WTC11 (cell line): ENCODE measurements around the gene TRABD2A. TPM values are rescaled to one million over a fixed set of nuclear protein-coding genes. Genes with fewer than 3 reads are reported as not detected.

Experiments used
- ATAC-seq: fragments of 200-7000 bp; cut with Tn5 transposase; 2 replicates; pipeline ENCODE4 v1.10.0; 2021; ENCODE audit warnings: mild to moderate bottlenecking, moderate library complexity
- CTCF ChIA-PET: fragments of 300-600 bp; sonication (Branson Sonifier 250); formaldehyde crosslinking; loops from one replicate; lab custom pipeline; 2021; ENCODE audit warnings: antibody characterized with exemption; lab: Charles Lee
- POLR2A ChIA-PET: fragments of 350-600 bp; sonication (Branson Sonifier 250); formaldehyde crosslinking; loops from one replicate; lab custom pipeline; 2021; ENCODE audit warnings: antibody characterized with exemption; lab: Charles Lee
- DNase-seq: peaks from one replicate; pipeline ENCODE4 v3.0.0; 2021; ENCODE audit warnings: low spot score
- H3K27ac Mint-ChIP-seq: 2 replicates; pipeline ENCODE4 v1.8.0; 2021; ENCODE audit warnings: mixed read lengths
- H3K27me3 Mint-ChIP-seq: 2 replicates; pipeline ENCODE4 v1.8.0; 2021; ENCODE audit warnings: low read depth, mild to moderate bottlenecking, moderate library complexity, mixed read lengths
- H3K36me3 Mint-ChIP-seq: 2 replicates; pipeline ENCODE4 v1.8.0; 2021; ENCODE audit warnings: mixed read lengths
- H3K4me1 Mint-ChIP-seq: 2 replicates; pipeline ENCODE4 v1.8.0; 2022; ENCODE audit warnings: mixed read lengths
- H3K4me3 Mint-ChIP-seq: 2 replicates; pipeline ENCODE4 v1.8.0; 2021; ENCODE audit warnings: mild to moderate bottlenecking, moderate library complexity, mixed read lengths
- H3K9me3 Mint-ChIP-seq: 2 replicates; pipeline ENCODE4 v1.8.0; 2021; ENCODE audit warnings: mixed read lengths
- CREM ChIP-seq: sonication (generic); formaldehyde crosslinking; IDR thresholded peaks from 2 replicates; pipeline ENCODE4 v1.8.1; 2022; ENCODE audit warnings: mild to moderate bottlenecking, missing genetic modification reagents, moderate library complexity
- FOXJ3 ChIP-seq: sonication (generic); formaldehyde crosslinking; IDR thresholded peaks from 2 replicates; pipeline ENCODE4 v1.9.0; 2021; ENCODE audit warnings: missing genetic modification reagents, mild to moderate bottlenecking, borderline replicate concordance
- FOXK1 ChIP-seq: sonication (generic); formaldehyde crosslinking; IDR thresholded peaks from 2 replicates; pipeline ENCODE4 v1.8.0; 2022; ENCODE audit warnings: mild to moderate bottlenecking, moderate library complexity, missing genetic modification reagents
- GABPB1 ChIP-seq: sonication (generic); formaldehyde crosslinking; IDR thresholded peaks from 2 replicates; pipeline ENCODE4 v1.8.1; 2023; ENCODE audit warnings: mild to moderate bottlenecking, missing genetic modification reagents
- HMGA2 ChIP-seq: fragments of 250-450 bp; sonication (Bioruptor Pico); IDR thresholded peaks from 2 replicates; pipeline ENCODE4 v1.4.0; 2021; ENCODE audit warnings: mild to moderate bottlenecking, moderate library complexity
- JAZF1 ChIP-seq: fragments of 250-450 bp; sonication (Bioruptor Pico); IDR thresholded peaks from 2 replicates; pipeline ENCODE4 v1.9.0; 2021; ENCODE audit warnings: moderate library complexity, mild to moderate bottlenecking, inconsistent platforms
- OVOL2 ChIP-seq: fragments of 250-450 bp; sonication (Bioruptor Pico); IDR thresholded peaks from 2 replicates; pipeline ENCODE4 v1.9.0; 2021; ENCODE audit warnings: mild to moderate bottlenecking, borderline replicate concordance
- TCF7 ChIP-seq: sonication (generic); formaldehyde crosslinking; IDR thresholded peaks from 2 replicates; pipeline ENCODE4 v1.8.0; 2022; ENCODE audit warnings: mild to moderate bottlenecking, low read depth, missing genetic modification reagents, moderate library complexity
- total RNA-seq: library from RNA; stranded (reverse); gene quantifications from 3 replicates; pipeline ENCODE4 v1.2.3, GENCODE V29; 2021
- TF ChIP-seq, protein P1 (sequence below): sonication (generic); formaldehyde crosslinking; IDR thresholded peaks from 2 replicates; pipeline ENCODE4 v1.8.1; 2022; ENCODE audit warnings: low read depth, mild to moderate bottlenecking, moderate library complexity, missing genetic modification reagents, borderline replicate concordance
- TF ChIP-seq, protein P2 (sequence below): sonication (generic); formaldehyde crosslinking; IDR thresholded peaks from 2 replicates; pipeline ENCODE4 v1.8.0; 2023; ENCODE audit warnings: missing genetic modification reagents
- TF ChIP-seq, protein P3 (sequence below): sonication (generic); formaldehyde crosslinking; IDR thresholded peaks from 2 replicates; pipeline ENCODE4 v1.8.1; 2023; ENCODE audit warnings: mild to moderate bottlenecking, moderate library complexity, missing genetic modification reagents
- TF ChIP-seq, protein P4 (sequence below): fragments of 250-450 bp; sonication (Bioruptor Pico); IDR thresholded peaks from 2 replicates; pipeline ENCODE4 v1.9.0; 2021; ENCODE audit warnings: moderate library complexity, mild to moderate bottlenecking, inconsistent platforms, borderline replicate concordance
- TF ChIP-seq, protein P5 (sequence below): fragments of 200-600 bp; IDR thresholded peaks from 2 replicates; pipeline ENCODE4 v1.8.0; 2022; ENCODE audit warnings: antibody characterized with exemption
- TF ChIP-seq, protein P6 (sequence below): sonication (generic); formaldehyde crosslinking; IDR thresholded peaks from 2 replicates; pipeline ENCODE4 v1.8.1; 2023; ENCODE audit warnings: mild to moderate bottlenecking, missing genetic modification reagents, moderate library complexity
- TF ChIP-seq, protein P7 (sequence below): sonication (generic); formaldehyde crosslinking; IDR thresholded peaks from 2 replicates; pipeline ENCODE4 v1.8.0; 2023; ENCODE audit warnings: mild to moderate bottlenecking, missing genetic modification reagents

TRABD2A gene
- total RNA-seq, 1 experiment from 2014 or later: 12.1 TPM

DNA sequence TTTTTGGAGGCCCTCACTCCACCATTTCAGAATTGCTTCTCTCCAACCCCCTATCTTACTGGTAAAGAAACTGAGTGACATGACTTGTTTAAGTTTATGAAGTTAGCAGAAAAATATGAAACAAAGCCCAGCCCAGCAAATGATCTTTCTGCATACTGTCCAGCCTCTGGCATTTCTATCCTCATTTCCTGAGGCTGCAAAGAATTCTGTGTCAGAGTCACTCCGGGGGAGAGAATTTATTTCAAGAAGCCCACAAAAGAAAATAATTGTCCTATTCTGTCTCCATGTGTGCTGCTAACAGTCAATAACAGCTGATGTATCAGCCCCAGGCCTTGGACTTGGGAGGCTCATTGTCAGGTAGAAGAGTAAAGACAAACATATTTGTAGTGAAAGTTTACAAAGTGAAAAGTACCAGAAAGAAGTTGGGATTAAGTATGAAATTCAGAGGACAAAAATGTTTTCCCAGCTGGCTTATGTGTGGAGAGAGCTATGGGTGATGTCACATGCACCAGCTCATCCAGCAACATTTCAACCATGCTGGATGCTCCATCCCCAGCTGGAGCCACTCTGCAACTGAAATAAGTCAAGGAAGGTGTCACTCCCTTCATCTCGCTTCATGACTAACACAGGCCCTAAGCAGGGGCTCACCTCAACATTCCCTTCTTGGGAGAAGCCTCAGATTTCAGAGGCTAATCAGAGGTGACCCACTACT lies 42.3 kb downstream of the TRABD2A start:
- DNase-seq: no peak

More for the DNA sequence above, 42.3 kb downstream of the TRABD2A start:
- peaks cover 13% of the 10 kb centered on the region for H3K4me1 Mint-ChIP-seq
- TF ChIP-seq, protein P1, sequence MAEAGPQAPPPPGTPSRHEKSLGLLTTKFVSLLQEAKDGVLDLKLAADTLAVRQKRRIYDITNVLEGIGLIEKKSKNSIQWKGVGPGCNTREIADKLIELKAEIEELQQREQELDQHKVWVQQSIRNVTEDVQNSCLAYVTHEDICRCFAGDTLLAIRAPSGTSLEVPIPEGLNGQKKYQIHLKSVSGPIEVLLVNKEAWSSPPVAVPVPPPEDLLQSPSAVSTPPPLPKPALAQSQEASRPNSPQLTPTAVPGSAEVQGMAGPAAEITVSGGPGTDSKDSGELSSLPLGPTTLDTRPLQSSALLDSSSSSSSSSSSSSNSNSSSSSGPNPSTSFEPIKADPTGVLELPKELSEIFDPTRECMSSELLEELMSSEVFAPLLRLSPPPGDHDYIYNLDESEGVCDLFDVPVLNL (CRISPR knock-in tag): no peak
- TF ChIP-seq, protein P2, sequence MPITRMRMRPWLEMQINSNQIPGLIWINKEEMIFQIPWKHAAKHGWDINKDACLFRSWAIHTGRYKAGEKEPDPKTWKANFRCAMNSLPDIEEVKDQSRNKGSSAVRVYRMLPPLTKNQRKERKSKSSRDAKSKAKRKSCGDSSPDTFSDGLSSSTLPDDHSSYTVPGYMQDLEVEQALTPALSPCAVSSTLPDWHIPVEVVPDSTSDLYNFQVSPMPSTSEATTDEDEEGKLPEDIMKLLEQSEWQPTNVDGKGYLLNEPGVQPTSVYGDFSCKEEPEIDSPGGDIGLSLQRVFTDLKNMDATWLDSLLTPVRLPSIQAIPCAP: no peak
- no peak for TF ChIP-seq FOXK1 (CRISPR knock-in tag)
- TF ChIP-seq GABPB1 (CRISPR knock-in tag): no peak
- TF ChIP-seq CREM: no peak
- TF ChIP-seq, protein P3, sequence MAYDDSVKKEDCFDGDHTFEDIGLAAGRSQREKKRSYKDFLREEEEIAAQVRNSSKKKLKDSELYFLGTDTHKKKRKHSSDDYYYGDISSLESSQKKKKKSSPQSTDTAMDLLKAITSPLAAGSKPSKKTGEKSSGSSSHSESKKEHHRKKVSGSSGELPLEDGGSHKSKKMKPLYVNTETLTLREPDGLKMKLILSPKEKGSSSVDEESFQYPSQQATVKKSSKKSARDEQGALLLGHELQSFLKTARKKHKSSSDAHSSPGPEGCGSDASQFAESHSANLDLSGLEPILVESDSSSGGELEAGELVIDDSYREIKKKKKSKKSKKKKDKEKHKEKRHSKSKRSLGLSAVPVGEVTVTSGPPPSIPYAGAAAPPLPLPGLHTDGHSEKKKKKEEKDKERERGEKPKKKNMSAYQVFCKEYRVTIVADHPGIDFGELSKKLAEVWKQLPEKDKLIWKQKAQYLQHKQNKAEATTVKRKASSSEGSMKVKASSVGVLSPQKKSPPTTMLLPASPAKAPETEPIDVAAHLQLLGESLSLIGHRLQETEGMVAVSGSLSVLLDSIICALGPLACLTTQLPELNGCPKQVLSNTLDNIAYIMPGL: no peak
- TF ChIP-seq, protein P4, sequence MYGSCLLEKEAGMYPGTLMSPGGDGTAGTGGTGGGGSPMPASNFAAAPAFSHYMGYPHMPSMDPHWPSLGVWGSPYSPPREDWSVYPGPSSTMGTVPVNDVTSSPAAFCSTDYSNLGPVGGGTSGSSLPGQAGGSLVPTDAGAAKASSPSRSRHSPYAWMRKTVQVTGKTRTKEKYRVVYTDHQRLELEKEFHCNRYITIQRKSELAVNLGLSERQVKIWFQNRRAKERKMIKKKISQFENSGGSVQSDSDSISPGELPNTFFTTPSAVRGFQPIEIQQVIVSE (CRISPR knock-in tag): no peak
- no peak for TF ChIP-seq TCF7
- TF ChIP-seq, protein P5, sequence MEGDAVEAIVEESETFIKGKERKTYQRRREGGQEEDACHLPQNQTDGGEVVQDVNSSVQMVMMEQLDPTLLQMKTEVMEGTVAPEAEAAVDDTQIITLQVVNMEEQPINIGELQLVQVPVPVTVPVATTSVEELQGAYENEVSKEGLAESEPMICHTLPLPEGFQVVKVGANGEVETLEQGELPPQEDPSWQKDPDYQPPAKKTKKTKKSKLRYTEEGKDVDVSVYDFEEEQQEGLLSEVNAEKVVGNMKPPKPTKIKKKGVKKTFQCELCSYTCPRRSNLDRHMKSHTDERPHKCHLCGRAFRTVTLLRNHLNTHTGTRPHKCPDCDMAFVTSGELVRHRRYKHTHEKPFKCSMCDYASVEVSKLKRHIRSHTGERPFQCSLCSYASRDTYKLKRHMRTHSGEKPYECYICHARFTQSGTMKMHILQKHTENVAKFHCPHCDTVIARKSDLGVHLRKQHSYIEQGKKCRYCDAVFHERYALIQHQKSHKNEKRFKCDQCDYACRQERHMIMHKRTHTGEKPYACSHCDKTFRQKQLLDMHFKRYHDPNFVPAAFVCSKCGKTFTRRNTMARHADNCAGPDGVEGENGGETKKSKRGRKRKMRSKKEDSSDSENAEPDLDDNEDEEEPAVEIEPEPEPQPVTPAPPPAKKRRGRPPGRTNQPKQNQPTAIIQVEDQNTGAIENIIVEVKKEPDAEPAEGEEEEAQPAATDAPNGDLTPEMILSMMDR: no peak
- no peak for TF ChIP-seq OVOL2 (CRISPR knock-in tag)
- TF ChIP-seq HMGA2 (CRISPR knock-in tag): no peak
- no peak for TF ChIP-seq JAZF1
- TF ChIP-seq, protein P6, sequence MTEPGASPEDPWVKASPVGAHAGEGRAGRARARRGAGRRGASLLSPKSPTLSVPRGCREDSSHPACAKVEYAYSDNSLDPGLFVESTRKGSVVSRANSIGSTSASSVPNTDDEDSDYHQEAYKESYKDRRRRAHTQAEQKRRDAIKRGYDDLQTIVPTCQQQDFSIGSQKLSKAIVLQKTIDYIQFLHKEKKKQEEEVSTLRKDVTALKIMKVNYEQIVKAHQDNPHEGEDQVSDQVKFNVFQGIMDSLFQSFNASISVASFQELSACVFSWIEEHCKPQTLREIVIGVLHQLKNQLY (CRISPR knock-in tag): no peak
- TF ChIP-seq FOXJ3: no peak
- TF ChIP-seq, protein P7, sequence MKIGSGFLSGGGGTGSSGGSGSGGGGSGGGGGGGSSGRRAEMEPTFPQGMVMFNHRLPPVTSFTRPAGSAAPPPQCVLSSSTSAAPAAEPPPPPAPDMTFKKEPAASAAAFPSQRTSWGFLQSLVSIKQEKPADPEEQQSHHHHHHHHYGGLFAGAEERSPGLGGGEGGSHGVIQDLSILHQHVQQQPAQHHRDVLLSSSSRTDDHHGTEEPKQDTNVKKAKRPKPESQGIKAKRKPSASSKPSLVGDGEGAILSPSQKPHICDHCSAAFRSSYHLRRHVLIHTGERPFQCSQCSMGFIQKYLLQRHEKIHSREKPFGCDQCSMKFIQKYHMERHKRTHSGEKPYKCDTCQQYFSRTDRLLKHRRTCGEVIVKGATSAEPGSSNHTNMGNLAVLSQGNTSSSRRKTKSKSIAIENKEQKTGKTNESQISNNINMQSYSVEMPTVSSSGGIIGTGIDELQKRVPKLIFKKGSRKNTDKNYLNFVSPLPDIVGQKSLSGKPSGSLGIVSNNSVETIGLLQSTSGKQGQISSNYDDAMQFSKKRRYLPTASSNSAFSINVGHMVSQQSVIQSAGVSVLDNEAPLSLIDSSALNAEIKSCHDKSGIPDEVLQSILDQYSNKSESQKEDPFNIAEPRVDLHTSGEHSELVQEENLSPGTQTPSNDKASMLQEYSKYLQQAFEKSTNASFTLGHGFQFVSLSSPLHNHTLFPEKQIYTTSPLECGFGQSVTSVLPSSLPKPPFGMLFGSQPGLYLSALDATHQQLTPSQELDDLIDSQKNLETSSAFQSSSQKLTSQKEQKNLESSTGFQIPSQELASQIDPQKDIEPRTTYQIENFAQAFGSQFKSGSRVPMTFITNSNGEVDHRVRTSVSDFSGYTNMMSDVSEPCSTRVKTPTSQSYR (CRISPR knock-in tag): no peak
- peaks cover 16% of the 10 kb centered on the region for H3K36me3 Mint-ChIP-seq
- no peaks in the 10 kb centered on the region for H3K27me3 Mint-ChIP-seq
- H3K4me3 Mint-ChIP-seq: no peak overlapping the region
- H3K9me3 Mint-ChIP-seq: peaks cover 22% of the 10 kb centered on the region
- CTCF ChIA-PET: no interaction called here
- POLR2A ChIA-PET: no interaction called here
- no peak overlapping the region for H3K27ac Mint-ChIP-seq
- no peak for ATAC-seq
